Measurements from ENCODE around the gene QRICH1.
A peak's percentile ranks its signal among the peaks of the same experiment; 100 is the strongest.

Gene QRICH1

DNA sequence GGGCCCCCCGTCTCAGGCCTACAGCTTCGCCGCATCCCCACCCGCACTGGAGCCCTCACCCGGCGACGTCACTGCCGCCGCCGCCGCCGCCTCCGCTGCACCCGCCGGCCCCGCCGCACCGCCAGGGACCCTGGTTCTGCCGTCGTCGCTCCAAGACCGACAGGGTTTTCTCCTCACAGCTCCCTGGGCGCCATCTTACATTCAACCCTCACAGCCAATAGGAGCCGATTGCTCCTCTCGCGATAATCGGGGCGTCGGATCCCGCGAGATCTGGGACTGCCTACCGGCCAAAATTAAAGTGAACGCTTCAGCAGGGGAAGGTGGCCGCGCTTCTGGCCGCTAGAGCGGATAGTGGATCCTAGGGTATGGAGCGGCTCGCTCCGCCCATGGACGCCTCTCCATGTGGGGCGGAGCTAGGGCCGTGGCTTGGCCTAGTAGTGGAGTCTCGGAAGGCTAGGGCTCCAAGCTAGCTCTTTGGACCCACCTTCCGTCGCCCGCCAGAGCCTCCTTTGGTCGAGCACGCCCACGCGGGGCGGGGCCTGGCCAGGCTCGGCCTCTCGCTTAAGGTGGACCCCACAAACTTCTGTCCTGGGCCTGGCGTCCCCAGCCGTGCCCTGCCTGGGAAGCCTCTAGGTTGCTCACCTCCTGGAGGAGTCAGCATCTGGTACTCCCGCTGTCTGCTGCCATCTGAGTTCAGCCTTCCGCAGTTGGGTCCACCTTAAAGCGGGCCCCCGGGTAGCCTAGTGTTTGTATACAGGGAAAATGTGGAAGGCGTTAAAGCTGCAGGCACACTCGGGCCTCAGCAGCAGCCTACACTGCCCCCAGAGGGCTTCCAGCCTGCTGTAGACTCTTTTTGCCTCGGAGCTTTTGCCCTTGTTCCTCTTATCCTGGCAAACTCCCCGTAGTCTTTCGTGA lies at the start of gene QRICH1:
Gene QRICH1, minus strand, starts transcription at position 219 of the 915 bp plus-strand sequence. CDS start 17,054 bp downstream, outside the sequence.
- peak; percentile 89 for DNase-seq (ENCODE audit: low read depth)

DNA sequence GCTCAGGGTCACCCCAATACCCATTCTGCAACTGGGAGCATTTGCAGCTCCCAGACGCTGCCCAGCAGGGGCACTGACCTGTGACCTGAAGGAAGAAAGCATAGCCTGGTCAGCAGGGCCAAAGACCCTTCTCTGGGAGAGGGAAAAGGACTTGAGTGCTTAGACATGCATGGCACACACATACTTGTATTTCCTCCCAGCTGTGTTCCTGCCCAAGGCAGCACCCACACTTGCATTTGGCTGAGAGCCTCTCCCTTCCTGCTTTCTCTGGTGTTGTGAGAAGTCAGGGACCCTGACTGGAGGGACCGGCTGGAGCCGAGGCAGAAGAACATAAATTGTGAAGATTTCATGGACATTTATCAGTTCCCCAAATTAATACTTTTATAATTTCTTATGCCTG lies 46.2 kb upstream of the QRICH1 start:
- DNase-seq (ENCODE audit: low read depth): no peak

GRCh38 chr3:49135499-49135898 lies 41.6 kb upstream of the QRICH1 start:
- DNase-seq (ENCODE audit: low read depth): no peak

- no peak for DNase-seq (ENCODE audit: low read depth)
Measured at GRCh38 chr3:49134471-49135265, 40.8 kb upstream of the QRICH1 start.

- no peak for DNase-seq (ENCODE audit: low read depth)
Measured at GRCh38 chr3:49133226-49133951, 39.5 kb upstream of the QRICH1 start.

GRCh38 chr3:49132437-49133225 lies 38.8 kb upstream of the QRICH1 start, which contains the start of gene LAMB2:
Gene LAMB2 (minus strand): TSS chr3:49133050. CDS start chr3:49132867, 183 bp downstream.
- DNase-seq (ENCODE audit: low read depth): no peak

DNA sequence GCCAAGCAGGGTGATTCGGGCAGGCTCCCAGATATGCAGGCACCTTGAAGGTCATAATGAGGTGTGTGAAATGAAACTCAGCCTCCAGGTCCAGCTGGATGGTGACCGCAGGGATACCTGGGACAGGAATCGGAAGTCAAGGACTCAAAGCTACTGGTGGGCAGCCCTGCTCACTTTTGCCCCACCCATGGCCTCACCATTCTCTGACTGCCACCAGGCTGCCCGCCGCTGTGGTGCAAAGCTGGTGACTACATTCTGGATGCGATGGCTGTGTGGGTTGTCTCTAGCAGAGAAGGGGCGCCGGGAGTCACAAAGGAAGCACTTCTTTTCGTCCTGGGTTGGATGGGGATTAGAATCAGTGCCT lies 38.2 kb upstream of the QRICH1 start:
- DNase-seq (ENCODE audit: low read depth): no peak

- DNase-seq (ENCODE audit: low read depth): no peak
Measured at GRCh38 chr3:49131576-49131975, 37.7 kb upstream of the QRICH1 start.

- DNase-seq (ENCODE audit: low read depth): no peak
Measured at GRCh38 chr3:49131040-49131439, 37.2 kb upstream of the QRICH1 start.

GRCh38 chr3:49124991-49125670 lies 31.3 kb upstream of the QRICH1 start:
- no peak for DNase-seq (ENCODE audit: low read depth)

- DNase-seq (ENCODE audit: low read depth): no peak
Measured at GRCh38 chr3:49124203-49124602, 30.3 kb upstream of the QRICH1 start.

DNA sequence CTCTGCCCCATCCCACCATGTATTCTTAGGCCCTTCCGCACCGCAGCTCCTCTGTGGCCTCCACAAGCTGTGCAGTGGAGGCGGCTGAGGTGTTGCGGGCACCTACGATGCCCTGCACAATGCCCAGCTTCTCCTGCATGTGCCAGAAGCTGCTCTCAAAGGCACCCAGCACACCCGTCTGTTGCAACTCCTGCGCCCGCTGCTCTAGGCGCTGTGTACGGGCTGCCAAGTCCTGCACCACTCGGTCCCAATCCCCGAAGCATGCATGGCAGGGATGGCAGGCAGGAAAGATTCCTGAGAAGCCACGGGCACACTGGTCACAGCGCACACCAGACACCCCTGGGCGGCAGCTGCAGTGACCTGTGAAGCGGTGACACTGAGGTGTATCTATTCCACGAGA lies 29.8 kb upstream of the QRICH1 start:
- no peak for DNase-seq (ENCODE audit: low read depth)

DNA sequence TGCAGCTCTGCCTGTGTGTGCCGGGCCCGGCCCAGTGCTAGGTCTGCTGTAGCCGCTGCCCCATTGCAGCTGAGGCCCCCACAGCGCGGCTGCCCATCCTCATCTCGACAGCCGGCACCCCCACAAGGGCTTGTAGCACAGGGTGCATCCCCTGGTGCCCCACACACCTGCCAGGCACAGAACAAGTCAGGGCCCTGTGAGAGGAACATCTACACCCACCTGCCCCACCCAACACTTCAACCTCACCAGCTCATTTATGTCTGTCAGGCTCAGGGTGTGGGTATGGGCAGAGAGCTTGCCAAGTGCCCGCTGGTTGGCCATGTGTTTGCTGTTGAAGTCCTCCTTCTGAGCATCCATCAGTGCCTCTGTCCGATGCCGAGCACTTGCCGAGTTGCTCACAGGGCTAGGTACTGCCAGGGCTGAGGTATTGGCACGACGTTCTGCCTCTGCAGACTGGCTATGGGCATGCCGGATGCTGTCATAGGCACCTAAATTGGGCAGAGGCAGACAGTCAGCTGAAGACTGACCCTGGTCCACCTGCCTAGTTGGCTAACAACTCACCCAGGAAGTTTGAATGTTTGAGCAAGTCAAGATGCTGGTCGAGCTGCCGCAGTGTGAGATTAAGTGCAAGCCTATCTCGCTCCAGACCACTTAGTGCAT lies 29.1 kb upstream of the QRICH1 start:
- no peak for DNase-seq (ENCODE audit: low read depth)

DNA sequence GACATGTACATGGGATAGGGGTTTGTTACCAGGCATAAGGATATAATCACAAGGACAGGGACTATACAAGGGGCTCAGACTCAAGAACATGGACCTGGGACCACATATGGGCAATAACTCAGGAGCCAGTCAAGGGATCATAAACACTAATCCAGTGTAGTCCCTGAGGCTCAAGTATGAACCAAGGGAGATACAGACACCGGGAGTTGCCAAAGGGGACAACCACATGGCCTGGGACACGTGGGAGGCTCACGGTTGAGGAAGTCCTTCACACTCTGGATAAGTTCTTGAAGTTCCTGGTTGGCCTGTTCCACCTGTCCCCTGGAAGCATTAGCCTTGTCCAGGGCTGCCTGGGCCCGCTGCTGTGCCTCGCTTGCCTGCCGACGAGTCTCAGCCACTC lies 28.6 kb upstream of the QRICH1 start:
- DNase-seq (ENCODE audit: low read depth): no peak

- DNase-seq (ENCODE audit: low read depth): no peak
Measured at GRCh38 chr3:49122022-49122421, 28.2 kb upstream of the QRICH1 start.

DNA sequence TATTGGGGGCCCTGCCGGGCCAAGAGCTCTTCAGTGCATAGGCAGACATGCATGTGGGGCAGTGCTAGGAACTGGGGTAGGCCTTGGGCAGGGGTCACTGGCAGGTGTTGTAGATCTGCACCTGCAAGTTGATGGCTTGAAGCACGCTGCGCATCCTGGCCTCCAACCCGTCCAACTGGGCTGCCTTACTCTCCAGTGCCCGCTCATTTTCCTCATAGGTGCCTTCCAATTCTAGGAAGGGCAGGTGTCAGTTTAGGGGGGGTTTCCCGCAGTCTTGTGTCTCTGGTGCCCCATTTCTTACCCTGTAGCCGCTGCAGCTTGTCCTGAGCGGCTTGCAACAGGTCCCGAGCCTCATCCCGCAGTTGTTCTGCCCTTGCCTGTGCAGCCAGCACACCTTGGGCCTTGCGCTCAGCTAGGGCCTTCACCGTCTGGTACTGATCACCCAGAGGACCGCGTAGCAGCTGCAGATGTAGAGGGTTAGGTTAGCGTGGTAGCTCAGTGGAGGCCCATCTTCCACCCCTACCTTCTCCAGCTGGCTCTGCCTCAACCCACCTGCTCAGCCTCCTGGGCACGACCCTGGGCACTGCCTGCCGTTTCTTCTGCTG lies 27.4 kb upstream of the QRICH1 start:
- no peak for DNase-seq (ENCODE audit: low read depth)

DNA sequence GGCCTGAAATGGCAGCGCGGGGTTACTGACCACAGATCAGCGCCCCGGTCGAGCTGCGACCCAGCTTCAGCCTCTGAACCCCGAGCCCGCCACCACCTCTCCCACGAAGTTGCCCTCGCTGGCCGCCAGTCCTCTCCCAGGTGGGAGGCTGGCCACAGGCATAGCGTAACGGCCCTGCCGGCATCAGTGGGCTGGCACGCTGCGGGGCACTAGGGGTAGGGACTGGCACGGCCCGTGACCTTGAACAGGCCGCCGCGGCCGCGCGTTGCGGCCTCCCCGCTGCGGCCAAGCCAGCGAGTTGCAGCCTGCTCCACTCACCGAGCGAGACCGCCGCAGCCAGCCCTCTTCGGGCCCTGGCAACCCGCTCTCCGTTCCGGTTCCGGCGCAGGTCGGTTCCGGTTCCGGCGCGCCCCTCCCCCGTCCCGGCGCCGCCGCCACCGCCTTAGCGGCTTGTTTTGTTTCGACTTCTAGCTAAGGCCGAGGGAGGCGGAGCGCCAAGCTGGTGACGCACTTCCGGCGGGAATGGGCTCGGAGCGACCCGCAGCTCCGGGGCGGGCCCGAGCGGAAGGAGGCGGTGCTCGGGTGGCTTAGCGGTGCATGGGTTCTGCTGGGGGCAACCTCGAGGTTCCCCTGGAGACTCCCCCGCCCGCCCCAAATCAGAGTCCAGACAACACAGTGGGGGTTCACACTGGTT lies 26.7 kb upstream of the QRICH1 start, which contains the start of gene USP19:
Gene USP19, minus strand, starts transcription at position 386 of the 694 bp plus-strand sequence. CDS start 1,678 bp downstream, outside the sequence.
- DNase-seq (ENCODE audit: low read depth): peak; percentile 90

GRCh38 chr3:49120096-49120437 lies 26.2 kb upstream of the QRICH1 start:
- DNase-seq (ENCODE audit: low read depth): no peak

DNA sequence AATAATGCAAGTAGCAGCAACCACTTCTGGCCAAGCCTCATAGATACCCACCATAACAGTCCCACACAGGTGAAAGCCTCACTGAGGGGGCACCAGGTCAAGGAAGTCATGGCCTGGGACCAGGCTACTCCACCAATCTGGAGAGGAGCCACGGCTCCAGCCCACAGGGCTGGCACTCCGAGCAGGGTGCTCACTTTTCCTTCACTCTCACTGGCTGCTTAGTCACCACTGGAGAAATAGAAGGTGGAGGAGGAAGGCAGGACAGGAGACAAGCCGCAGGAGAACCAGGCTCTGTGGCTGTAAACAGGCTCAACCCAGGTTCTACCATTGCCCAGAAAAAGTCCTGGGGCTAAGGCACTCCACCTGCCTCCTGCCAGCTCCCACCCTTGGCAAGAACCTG lies 25.6 kb upstream of the QRICH1 start:
- DNase-seq (ENCODE audit: low read depth): no peak
